Chondrocyte (in vitro differentiated cells): ENCODE results near the gene MPST. TPM values are rescaled to one million over a fixed set of nuclear protein-coding genes. Genes with fewer than 3 reads are reported as not detected.

Experiments used
- DNase-seq: peaks from one replicate; pipeline ENCODE4 v3.0.0; 2021; ENCODE audit warnings: mixed read lengths, low spot score
- H3K27ac Mint-ChIP-seq: one replicate; pipeline ENCODE4 v1.8.0; 2021; ENCODE audit warnings: mild to moderate bottlenecking, moderate library complexity, mixed read lengths; ENCODE audit not compliant: unreplicated experiment
- H3K27me3 Mint-ChIP-seq: 2 replicates; pipeline ENCODE4 v1.8.0; 2021; ENCODE audit warnings: low read depth, mixed read lengths
- H3K36me3 Mint-ChIP-seq: 2 replicates; pipeline ENCODE4 v1.8.0; 2021; ENCODE audit warnings: low read depth, mixed read lengths
- H3K4me1 Mint-ChIP-seq: 2 replicates; pipeline ENCODE4 v1.8.0; 2021; ENCODE audit warnings: low read depth, mild to moderate bottlenecking, mixed read lengths
- H3K4me3 Mint-ChIP-seq: one replicate; pipeline ENCODE4 v1.8.0; 2021; ENCODE audit warnings: mild to moderate bottlenecking, moderate library complexity, mixed read lengths; ENCODE audit not compliant: unreplicated experiment
- H3K9me3 Mint-ChIP-seq: 2 replicates; pipeline ENCODE4 v1.8.0; 2021; ENCODE audit warnings: low read depth, mixed read lengths
- total RNA-seq: library from RNA; stranded (reverse); gene quantifications from 3 replicates; pipeline ENCODE4 v1.2.1, GENCODE V29; 2021
- TF ChIP-seq, protein P1 (sequence below): fragments of 200-600 bp; sonication (generic); IDR thresholded peaks from 2 replicates; pipeline ENCODE4 v1.5.0; 2021; ENCODE audit warnings: antibody characterized with exemption, mild to moderate bottlenecking, moderate library complexity

The MPST gene
- total RNA-seq, 1 donor from 2014 or later = 71.4 TPM

DNA sequence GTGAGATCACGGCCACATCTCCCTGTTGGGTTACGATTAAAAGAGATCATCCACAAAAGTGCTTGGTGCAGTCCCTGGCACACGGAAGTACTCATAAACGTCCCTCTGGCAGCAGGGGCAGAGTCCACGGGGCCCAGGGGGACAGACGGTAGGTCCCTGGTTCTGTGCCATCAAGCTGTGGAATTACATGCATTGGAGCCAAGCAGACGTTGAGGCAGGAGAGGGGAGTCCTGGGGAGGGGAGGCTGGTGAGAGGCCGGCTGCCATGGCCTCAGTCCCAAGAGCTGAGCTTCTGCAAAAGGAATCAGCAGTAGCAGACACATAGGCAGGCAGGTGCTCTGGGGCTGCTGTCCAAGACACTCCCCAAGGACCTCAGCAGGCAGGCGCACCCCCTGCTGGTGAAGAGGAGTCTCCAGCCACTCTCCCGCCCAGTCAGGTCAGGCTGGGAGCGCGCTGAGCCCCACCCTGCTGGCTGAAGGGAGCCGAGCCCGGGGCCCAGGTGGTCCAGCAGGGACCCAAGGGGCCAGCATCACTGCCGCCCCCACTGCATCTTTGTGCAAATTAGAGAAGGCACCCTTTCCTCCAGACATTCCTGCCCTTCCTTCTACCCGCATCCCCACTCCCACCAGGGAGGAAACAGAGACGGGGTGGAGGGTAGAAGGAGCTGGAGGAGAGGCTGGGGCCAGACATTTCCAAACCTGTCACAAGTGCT, 24.4 kb downstream of the MPST start:
- H3K36me3 Mint-ChIP-seq = no peaks in the 10 kb centered on the region
- no peak overlapping the region for H3K4me3 Mint-ChIP-seq
- TF ChIP-seq, protein P1, sequence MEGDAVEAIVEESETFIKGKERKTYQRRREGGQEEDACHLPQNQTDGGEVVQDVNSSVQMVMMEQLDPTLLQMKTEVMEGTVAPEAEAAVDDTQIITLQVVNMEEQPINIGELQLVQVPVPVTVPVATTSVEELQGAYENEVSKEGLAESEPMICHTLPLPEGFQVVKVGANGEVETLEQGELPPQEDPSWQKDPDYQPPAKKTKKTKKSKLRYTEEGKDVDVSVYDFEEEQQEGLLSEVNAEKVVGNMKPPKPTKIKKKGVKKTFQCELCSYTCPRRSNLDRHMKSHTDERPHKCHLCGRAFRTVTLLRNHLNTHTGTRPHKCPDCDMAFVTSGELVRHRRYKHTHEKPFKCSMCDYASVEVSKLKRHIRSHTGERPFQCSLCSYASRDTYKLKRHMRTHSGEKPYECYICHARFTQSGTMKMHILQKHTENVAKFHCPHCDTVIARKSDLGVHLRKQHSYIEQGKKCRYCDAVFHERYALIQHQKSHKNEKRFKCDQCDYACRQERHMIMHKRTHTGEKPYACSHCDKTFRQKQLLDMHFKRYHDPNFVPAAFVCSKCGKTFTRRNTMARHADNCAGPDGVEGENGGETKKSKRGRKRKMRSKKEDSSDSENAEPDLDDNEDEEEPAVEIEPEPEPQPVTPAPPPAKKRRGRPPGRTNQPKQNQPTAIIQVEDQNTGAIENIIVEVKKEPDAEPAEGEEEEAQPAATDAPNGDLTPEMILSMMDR = peak; percentile 54
- no peak for DNase-seq
- no peaks in the 10 kb centered on the region for H3K27me3 Mint-ChIP-seq
- H3K27ac Mint-ChIP-seq = no peak overlapping the region
- H3K4me1 Mint-ChIP-seq = peaks cover 4% of the 10 kb centered on the region
- H3K9me3 Mint-ChIP-seq = no peaks in the 10 kb centered on the region

DNA sequence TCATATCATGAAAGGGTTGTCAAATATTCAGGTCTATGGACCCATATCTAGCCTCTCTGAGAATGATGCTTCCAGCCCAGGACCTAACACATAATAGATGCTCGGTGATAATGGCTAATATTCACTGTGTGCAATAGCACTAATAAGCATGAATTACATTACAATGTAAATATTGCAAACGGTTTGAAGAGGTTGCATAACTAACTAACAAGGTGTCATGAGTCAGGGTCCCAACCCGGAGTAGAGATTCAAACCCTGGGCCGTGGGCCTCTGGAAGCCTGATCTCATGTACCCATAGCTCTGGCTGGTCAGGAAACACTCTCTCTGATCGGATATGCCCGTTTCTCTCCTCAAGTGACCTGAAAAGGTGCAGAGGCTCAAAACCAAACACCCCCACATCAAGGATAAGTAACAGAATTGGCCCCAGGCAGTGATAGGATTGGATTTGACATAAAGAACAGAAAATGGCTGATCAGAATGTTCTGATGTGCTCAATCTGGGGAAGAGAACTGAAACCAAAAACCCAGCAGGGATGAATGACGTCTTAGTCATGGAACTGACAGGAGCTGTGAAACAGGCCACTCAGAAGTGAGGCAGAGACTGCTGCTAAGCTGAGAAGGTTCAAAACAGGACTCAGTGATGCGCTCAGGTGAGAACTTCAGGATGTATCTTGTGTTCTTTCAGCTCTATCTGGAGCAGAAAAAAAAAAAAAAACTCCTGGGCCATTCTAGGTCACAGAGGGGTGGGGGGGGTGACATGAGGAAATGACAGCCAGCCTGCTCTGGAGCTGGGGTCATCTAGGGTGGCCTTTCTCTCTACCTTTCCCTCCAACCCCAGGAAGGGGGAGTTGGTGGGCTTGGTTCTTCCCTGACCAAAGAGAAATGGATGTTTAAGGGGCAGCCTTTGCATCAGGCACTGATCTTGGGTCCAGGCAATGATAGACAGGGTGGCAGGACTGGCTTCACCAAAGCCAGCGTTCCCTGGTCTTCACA, 25.4 kb downstream of the MPST start:
- no peak overlapping the region for H3K27ac Mint-ChIP-seq
- no peak overlapping the region for H3K4me3 Mint-ChIP-seq
- H3K4me1 Mint-ChIP-seq = peaks cover 4% of the 10 kb centered on the region
- DNase-seq = no peak
- no peaks in the 10 kb centered on the region for H3K36me3 Mint-ChIP-seq
- H3K9me3 Mint-ChIP-seq = no peaks in the 10 kb centered on the region
- no peaks in the 10 kb centered on the region for H3K27me3 Mint-ChIP-seq
- TF ChIP-seq, protein P1 = no peak

DNA sequence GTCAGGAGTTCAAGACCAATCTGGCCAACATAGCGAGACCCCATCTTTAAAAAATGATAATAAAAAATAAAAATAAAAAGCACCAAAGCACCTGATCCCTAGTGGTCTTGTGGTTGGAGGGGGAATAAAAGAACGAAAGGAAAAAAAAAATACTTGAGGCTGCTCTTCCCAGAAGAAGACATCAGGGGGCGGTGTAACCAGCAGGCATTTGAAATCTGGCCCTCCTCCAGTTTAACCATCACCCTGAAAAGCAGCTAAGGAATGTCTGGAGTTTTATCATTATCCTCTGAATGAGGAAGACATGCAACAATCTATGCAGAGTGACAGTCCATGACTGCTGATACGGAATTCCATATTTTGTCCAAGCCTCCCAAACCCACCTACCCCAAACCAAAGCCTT, 26.4 kb downstream of the MPST start:
- peaks cover under 1% of the 10 kb centered on the region for H3K4me1 Mint-ChIP-seq
- no peak overlapping the region for H3K27ac Mint-ChIP-seq
- no peaks in the 10 kb centered on the region for H3K36me3 Mint-ChIP-seq
- H3K4me3 Mint-ChIP-seq = no peak overlapping the region
- H3K27me3 Mint-ChIP-seq = no peaks in the 10 kb centered on the region
- TF ChIP-seq, protein P1 = peak; percentile 78
- no peaks in the 10 kb centered on the region for H3K9me3 Mint-ChIP-seq
- no peak for DNase-seq

DNA sequence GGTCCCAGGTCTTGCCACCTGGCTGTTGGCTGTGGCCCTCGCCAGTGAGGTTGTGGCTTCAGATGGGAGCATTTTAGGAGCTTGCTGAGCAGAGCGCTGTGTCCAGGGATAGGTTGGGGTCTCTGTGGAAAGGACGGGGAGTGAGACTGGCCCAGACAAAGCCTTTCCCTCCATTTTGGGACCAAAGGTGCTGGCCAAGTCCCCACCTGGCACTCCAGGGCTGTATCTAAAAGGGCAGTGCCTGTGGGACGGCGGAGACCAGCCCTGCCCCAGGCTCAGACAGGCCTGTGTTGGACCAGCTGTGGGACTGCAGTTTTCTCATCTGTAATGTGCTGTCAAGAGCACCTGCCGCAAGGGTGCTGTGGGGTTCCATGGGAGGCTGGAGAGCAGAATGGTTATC, 27.0 kb downstream of the MPST start:
- Mint-ChIP-seq H3K9me3 (no peaks in the 10 kb centered on the region), H3K4me3 (no peak overlapping the region), H3K27me3 (no peaks in the 10 kb centered on the region), H3K4me1 (no peaks in the 10 kb centered on the region), H3K27ac (no peak overlapping the region), H3K36me3 (no peaks in the 10 kb centered on the region)
- TF ChIP-seq, protein P1 = no peak
- no peak for DNase-seq

DNA sequence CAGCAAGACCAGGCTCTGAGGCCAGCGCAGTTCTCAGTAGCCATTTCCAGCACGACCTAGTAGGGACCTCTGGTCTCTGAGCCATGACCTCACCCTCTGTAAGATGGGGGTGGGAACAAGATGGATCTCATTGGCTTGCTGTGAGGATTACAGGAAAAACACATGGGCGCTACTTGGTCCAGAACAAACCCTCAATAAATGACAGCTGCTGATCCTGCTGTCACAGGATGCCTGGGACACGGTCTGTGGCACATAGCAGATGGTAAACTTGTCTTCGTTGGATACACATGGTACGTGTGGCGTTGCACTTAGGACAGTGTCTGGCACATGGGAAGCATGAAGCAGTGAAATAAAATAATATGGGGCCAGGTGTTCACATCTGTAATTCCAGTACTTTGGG, 27.5 kb downstream of the MPST start:
- Mint-ChIP-seq H3K27ac (no peak overlapping the region), H3K4me1 (no peaks in the 10 kb centered on the region), H3K27me3 (no peaks in the 10 kb centered on the region), H3K4me3 (no peak overlapping the region), H3K36me3 (no peaks in the 10 kb centered on the region), H3K9me3 (no peaks in the 10 kb centered on the region)
- TF ChIP-seq, protein P1 = no peak
- no peak for DNase-seq
